ENCODE data around the gene ANO9.
A peak's percentile ranks its signal among the peaks of the same experiment; 100 is the strongest.

ANO9 gene

DNA sequence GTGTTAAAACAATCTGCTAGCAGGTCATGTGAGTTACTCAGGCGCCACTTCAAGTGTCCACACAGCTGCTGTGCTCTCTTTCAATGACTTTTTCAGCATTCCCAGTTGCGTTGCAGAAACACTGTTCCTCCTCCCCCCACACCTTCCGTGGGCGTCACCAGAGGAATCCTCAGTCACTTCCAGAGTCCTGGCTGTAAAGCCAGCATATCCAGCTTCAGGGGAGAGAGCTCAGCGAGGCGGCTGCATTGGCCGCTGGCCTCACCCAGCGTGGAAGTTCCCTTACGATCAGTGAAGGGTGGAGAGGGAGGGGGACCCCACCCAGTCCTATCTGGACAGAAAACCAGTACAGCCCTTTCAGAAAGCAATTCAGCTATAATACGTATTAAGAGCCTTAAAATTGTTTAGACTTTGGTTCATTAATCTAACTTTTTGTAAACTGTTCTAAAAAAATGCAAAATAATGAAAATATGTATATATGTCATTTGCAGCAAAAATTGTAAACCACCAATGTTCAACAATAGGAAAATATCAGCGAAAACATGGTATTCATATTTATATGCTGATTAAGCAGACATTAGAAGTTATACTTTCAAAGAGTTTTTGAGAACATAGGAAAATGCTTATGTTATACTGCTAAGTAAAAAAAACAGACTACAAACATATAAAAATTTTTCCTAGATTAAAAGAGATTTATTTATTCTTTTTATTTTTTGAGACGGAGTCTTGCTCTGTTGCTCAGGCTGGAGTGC is 2.8 kb upstream of the ANO9 start:
- H3K4me3 ChIP-seq = 0 out of 2 replicates have a peak overlapping the region, but pooled peaks have one; percentile 28
- peak overlapping the region; percentile 92 for H3K27ac ChIP-seq
- peak overlapping the region; percentile 59 for H3K9ac ChIP-seq (ENCODE audit: insufficient read length)
- DNase-seq (ENCODE audit: low read depth, low spot score) = no peak
- no peaks in the 10 kb centered on the region for H3K9me3 ChIP-seq (ENCODE audit: low read depth, low read length)
- TF ChIP-seq POLR2AphosphoS5 (IDR thresholded peaks at IDR 0.05; ENCODE audit: borderline replicate concordance, low read depth, low read length) = no peak
- no peak for TF ChIP-seq FOXP2 (optimal IDR thresholded peaks at IDR 0.05; ENCODE audit: control extremely low read depth, extremely low read length, insufficient read depth)
- TF ChIP-seq EZH2 (IDR thresholded peaks at IDR 0.05) = no peak
- no peaks in the 10 kb centered on the region for H3K36me3 ChIP-seq (ENCODE audit: insufficient read depth, low read length)

DNA sequence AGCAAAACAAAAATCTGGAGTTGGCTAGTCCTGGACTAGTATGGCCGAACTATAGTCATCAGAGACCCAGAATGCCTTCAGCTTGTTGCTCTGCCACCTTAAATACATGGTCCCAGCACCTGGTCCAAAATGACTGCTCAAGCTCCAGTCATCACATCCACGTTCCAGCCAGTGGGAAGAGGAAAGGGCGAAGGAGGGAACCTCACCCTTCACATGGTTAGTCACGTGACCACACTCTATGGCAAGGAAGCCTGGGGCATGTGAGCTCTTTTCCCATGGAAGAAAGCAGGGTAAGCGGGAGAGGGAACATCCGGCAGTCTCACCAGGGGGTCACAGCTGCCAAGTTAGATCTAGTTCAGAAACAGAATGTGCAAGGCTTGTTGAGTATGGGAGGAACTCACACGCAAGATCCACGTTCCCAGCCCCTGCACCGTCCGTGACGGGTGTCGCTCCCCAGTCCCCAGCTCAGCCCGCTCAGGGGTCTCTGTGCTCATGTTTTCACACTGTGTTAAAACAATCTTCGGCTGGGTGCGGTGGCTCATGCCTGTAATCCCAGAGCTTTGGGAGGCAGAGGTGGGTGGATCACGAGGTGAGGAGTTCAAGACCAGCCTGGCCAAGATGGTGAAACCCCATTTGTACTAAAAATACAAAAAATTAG is 1.9 kb upstream of the ANO9 start:
- Histone ChIP-seq H3K36me3 (ENCODE audit: insufficient read depth, low read length) (no peaks in the 10 kb centered on the region), H3K4me3 (no peak overlapping the region; the same call in 1 of the 2 replicates), H3K9me3 (ENCODE audit: low read depth, low read length) (no peaks in the 10 kb centered on the region), H3K9ac (ENCODE audit: insufficient read length) (no peak overlapping the region), H3K27ac (peak overlapping the region; percentile 92)
- TF ChIP-seq POLR2AphosphoS5 (IDR thresholded peaks at IDR 0.05; ENCODE audit: borderline replicate concordance, low read depth, low read length) (no peak), EZH2 (IDR thresholded peaks at IDR 0.05) (no peak), FOXP2 (optimal IDR thresholded peaks at IDR 0.05; ENCODE audit: control extremely low read depth, extremely low read length, insufficient read depth) (no peak)
- DNase-seq (ENCODE audit: low read depth, low spot score) = peak; percentile 91

DNA sequence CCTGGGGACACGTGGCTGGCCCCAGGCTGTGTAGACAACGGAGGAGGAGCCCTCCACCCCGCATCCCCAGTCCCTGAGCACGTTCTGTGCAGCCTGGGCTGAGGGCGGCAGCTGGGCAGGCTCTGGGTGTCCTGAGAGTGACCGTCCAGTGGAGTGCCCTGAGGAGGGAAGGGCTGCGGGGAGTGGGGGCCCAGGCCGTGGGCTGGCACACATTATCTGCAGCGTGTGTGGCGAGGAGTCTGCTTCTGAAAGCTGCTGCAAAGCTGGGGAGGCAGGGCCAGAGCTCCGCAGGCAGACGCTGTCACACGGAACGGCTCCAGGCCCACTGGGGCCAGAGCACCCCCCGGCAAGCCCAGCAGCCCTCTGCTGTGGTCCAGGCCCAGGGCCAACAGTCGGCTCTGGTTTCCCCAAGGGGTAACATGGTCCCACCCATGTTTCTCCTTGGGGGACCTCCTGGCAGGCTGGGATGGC is 835 bp upstream of the ANO9 start:
- Histone ChIP-seq H3K9ac (ENCODE audit: insufficient read length) (no peak overlapping the region), H3K36me3 (ENCODE audit: insufficient read depth, low read length) (no peaks in the 10 kb centered on the region), H3K9me3 (ENCODE audit: low read depth, low read length) (no peaks in the 10 kb centered on the region), H3K4me3 (no peak overlapping the region), H3K27ac (no peak overlapping the region)
- TF ChIP-seq FOXP2 (optimal IDR thresholded peaks at IDR 0.05; ENCODE audit: control extremely low read depth, extremely low read length, insufficient read depth) (no peak), POLR2AphosphoS5 (IDR thresholded peaks at IDR 0.05; ENCODE audit: borderline replicate concordance, low read depth, low read length) (no peak), EZH2 (IDR thresholded peaks at IDR 0.05) (no peak)
- no peak for DNase-seq (ENCODE audit: low read depth, low spot score)

DNA sequence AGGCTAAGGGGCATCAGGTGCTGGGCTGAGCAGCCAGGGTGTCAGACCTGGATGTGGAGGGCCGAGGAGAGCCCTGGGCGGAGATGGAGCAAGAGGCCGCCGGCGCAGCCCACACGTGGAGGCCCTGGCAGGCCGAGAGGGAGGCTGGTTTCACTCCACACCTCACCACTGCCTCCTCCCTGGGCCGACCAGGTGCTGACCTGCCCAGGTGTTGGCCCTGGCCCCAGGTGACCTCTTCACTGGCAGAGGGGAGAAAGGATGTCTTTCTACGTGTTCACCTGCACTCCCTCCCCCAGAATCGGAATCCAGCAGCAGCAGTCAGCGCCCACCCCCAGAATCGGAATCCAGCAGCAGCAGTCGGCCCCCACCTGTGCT is 781 bp downstream of the ANO9 start:
- no peak for TF ChIP-seq FOXP2 (optimal IDR thresholded peaks at IDR 0.05; ENCODE audit: control extremely low read depth, extremely low read length, insufficient read depth)
- TF ChIP-seq EZH2 (IDR thresholded peaks at IDR 0.05) = no peak
- TF ChIP-seq POLR2AphosphoS5 (IDR thresholded peaks at IDR 0.05; ENCODE audit: borderline replicate concordance, low read depth, low read length) = no peak
- H3K36me3 ChIP-seq (ENCODE audit: insufficient read depth, low read length) = no peaks in the 10 kb centered on the region
- DNase-seq (ENCODE audit: low read depth, low spot score) = no peak
- no peak overlapping the region for H3K9ac ChIP-seq (ENCODE audit: insufficient read length)
- no peaks in the 10 kb centered on the region for H3K9me3 ChIP-seq (ENCODE audit: low read depth, low read length)
- no peak overlapping the region for H3K4me3 ChIP-seq
- H3K27ac ChIP-seq = no peak overlapping the region

DNA sequence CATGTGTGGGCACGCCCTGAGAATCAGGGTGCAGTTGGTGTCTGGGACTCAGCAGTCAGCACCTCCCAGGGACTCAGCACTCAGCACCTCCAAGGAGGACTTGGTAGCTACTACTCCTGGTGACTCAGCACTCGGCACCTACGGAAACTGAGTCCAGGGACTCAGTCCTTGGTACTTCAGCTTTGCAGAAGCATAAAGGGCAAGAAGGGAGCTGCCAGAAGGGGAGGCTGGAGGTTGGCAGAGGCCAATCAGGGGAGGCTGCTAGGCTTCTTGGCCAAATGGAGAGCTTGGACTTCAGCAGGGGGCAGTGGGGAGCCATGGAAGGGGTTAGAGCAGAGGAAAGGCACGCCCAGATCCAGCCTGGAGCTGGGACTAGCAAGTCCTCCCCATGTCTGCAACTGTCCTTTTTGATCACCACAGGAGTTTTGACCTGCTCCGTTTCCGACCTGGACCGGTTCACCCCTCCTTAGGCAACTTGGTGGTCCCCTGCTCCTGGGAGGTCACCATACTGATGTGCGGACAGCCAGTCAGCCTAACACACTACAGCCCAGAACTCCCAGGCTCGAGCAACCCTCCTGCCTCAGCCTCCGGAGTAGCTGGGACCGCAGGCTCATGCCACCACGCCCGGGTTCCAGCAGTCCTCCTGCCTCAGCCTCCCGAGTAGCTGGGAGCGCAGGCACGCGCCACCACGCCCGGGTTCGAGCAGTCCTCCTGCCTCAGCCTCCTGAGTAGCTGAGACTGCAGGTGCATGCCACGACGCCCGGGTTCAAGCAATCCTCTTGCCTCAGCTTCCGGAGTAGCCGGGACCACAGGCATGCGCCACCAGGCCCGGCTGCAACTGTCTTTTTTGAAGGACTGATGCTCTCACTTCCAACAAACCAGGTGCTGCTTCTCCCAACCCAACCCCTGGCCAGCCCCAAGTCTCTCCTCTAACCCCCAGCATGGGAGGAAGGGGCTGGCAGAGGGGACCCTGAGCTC is 1.5 kb downstream of the ANO9 start:
- DNase-seq (ENCODE audit: low read depth, low spot score) = no peak
- TF ChIP-seq FOXP2 (optimal IDR thresholded peaks at IDR 0.05; ENCODE audit: control extremely low read depth, extremely low read length, insufficient read depth) = no peak
- no peak for TF ChIP-seq EZH2 (IDR thresholded peaks at IDR 0.05)
- no peak for TF ChIP-seq POLR2AphosphoS5 (IDR thresholded peaks at IDR 0.05; ENCODE audit: borderline replicate concordance, low read depth, low read length)
- Histone ChIP-seq H3K9ac (ENCODE audit: insufficient read length) (no peak overlapping the region), H3K36me3 (ENCODE audit: insufficient read depth, low read length) (no peaks in the 10 kb centered on the region), H3K27ac (no peak overlapping the region), H3K4me3 (no peak overlapping the region), H3K9me3 (ENCODE audit: low read depth, low read length) (no peaks in the 10 kb centered on the region)

DNA sequence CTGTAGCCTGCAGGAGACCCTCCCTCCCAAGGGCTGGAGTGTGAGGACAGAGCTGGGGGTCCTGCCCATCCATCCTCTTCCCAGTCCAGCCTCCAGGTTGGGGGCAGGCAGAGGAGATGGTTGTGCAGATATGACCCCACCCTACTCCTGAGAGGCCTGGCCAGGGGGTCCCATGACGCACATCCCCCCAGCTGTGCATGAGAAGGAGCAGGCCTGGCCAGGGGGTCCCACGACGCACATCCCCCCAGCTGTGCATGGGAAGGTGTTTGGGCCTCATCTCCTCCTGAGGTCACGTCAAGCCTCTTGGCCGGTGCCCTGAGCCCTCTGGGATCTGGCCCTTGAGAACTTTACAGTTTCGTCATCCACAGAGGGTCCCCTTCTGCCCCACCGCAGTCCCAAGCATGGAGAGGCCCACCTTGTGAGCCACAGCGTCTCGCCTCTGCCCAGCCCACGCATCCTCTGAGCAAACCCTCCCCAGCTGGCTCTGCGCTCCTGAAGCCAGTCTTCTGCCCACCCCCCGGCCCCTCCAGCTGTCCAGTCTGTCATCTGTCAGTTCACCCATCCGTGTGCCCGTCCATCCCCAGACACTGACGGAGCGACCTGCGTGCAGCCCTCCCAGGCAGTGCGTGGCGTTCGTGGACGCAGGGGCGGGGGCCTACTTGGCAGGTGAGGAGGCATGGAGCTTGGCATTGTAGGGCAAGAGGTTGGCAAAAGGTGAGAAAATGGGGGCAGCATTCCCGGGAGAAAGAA is 2.3 kb downstream of the ANO9 start:
- H3K9ac ChIP-seq (ENCODE audit: insufficient read length) = no peak overlapping the region
- H3K27ac ChIP-seq = no peak overlapping the region
- H3K36me3 ChIP-seq (ENCODE audit: insufficient read depth, low read length) = no peaks in the 10 kb centered on the region
- TF ChIP-seq FOXP2 (optimal IDR thresholded peaks at IDR 0.05; ENCODE audit: control extremely low read depth, extremely low read length, insufficient read depth) = no peak
- TF ChIP-seq POLR2AphosphoS5 (IDR thresholded peaks at IDR 0.05; ENCODE audit: borderline replicate concordance, low read depth, low read length) = no peak
- no peak for TF ChIP-seq EZH2 (IDR thresholded peaks at IDR 0.05)
- no peak for DNase-seq (ENCODE audit: low read depth, low spot score)
- H3K4me3 ChIP-seq = no peak overlapping the region
- H3K9me3 ChIP-seq (ENCODE audit: low read depth, low read length) = no peaks in the 10 kb centered on the region

DNA sequence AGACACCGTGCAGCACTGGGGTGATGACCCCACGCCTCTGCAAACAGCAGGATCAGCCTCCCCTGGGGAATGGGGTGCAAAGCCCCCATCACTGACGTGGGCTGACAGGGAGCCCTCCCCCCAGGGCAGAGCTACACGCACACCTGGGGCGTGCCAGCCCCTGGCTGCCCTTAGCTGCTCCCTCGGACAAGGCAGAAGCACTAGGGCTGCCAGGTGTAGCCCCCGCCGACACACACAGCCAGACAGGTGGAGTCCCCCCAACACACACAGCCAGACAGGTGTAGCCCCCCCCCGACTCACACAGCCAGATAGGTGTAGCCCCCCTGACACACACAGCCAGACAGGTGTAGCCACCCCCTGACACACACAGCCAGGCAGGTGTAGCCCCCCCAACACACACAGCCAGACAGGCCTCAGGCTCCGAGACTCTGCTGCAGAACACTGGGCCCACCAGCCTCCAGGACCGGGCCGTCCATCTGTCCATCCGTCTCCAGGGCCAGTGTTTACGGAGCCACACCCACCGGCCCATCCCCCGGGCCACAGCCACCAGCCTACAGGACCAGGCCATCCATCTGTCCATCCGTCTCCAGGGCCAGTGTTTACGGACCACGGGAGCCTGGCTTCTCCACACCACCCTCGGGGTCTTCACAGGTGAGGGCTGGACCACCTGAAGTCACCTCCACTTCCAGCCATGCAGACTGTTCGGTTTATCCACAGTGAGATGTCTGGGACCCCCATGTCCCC is 3.5 kb downstream of the ANO9 start:
- H3K9me3 ChIP-seq (ENCODE audit: low read depth, low read length) = no peaks in the 10 kb centered on the region
- TF ChIP-seq EZH2 (IDR thresholded peaks at IDR 0.05) = no peak
- no peak for TF ChIP-seq FOXP2 (optimal IDR thresholded peaks at IDR 0.05; ENCODE audit: control extremely low read depth, extremely low read length, insufficient read depth)
- TF ChIP-seq POLR2AphosphoS5 (IDR thresholded peaks at IDR 0.05; ENCODE audit: borderline replicate concordance, low read depth, low read length) = no peak
- no peak overlapping the region for H3K4me3 ChIP-seq
- no peak overlapping the region for H3K27ac ChIP-seq
- DNase-seq (ENCODE audit: low read depth, low spot score) = no peak
- H3K9ac ChIP-seq (ENCODE audit: insufficient read length) = no peak overlapping the region
- H3K36me3 ChIP-seq (ENCODE audit: insufficient read depth, low read length) = no peaks in the 10 kb centered on the region

Data from SK-N-MC (cell line).